ENCODE results near the gene PHTF2.

DNA sequence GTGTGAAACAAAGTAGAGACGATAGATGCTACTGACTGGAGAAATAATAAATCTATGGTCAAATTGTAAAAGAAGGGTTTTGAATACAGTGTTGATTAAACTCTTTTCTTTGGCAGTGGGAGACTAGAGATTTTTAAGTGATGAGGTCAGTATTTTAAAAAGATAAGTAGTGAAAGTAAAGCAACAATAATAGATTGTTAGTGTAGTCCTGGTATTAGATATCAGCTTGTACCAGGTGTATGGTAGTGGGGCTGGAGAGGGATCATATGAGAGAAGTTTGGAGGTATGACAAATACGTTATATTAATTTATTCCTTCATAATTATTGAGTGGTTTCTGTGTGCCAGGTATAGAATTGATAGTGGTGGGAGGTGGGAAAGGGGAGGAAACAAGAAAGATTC, 25.2 kb downstream of the PHTF2 start:
- TF ChIP-seq, protein P1, sequence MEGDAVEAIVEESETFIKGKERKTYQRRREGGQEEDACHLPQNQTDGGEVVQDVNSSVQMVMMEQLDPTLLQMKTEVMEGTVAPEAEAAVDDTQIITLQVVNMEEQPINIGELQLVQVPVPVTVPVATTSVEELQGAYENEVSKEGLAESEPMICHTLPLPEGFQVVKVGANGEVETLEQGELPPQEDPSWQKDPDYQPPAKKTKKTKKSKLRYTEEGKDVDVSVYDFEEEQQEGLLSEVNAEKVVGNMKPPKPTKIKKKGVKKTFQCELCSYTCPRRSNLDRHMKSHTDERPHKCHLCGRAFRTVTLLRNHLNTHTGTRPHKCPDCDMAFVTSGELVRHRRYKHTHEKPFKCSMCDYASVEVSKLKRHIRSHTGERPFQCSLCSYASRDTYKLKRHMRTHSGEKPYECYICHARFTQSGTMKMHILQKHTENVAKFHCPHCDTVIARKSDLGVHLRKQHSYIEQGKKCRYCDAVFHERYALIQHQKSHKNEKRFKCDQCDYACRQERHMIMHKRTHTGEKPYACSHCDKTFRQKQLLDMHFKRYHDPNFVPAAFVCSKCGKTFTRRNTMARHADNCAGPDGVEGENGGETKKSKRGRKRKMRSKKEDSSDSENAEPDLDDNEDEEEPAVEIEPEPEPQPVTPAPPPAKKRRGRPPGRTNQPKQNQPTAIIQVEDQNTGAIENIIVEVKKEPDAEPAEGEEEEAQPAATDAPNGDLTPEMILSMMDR (IDR thresholded peaks at IDR 0.05), result no peak
- no peak for TF ChIP-seq POLR2A (IDR thresholded peaks at IDR 0.05)
